ENCODE data around the gene CUBN.
"Not testable (repeated sequence)": the region's sequence is repeated elsewhere in the genome, so short reads cannot be mapped to it uniquely, and the experiment has no call there.

CUBN gene

DNA sequence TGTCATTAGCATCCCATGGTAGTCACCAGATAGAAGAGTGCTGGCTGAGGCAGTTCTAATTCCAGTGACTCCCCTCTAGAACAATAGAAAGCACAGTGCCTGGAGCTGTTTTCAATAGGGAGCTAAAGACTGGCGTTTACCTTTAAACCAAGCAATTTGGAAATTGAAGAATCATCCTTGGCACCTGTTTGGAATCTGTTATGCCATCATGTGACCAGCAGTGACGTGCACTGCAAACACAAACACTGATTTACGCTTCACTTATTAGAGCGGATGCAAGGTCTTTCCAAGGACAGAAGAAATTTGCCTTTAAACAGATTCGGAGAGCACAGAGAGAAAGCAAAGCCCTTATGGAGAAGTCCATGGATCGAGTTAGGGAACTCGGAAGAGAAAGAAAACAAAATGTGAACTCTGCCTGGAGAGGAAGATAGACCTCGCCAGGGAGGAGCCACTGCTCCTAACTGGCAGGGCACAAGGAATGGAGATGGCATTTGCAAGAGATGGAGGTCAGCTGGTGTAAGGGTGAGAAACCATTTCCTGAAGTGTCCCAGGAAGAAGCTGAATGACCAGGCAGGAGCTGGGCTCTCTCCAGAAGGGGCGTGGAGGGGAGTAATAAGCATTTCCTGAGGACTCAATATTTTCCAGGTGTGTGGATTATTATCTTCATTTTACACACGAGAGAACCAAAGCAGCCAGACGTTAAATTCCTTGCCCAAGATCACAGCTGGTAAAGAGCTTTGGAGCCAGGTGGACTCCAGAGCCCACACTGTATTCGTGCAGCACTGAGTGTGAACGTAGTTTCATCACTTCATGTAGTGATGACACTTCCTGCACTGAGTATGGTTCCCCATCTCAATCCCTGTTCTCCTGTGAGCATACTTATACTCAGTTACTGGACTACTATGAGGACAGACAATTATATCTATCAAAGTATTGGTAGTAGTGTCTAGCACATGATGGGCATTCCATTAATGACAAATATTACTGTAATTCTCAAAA lies 97.7 kb downstream of the CUBN start:
- DNase-seq, result no peak

DNA sequence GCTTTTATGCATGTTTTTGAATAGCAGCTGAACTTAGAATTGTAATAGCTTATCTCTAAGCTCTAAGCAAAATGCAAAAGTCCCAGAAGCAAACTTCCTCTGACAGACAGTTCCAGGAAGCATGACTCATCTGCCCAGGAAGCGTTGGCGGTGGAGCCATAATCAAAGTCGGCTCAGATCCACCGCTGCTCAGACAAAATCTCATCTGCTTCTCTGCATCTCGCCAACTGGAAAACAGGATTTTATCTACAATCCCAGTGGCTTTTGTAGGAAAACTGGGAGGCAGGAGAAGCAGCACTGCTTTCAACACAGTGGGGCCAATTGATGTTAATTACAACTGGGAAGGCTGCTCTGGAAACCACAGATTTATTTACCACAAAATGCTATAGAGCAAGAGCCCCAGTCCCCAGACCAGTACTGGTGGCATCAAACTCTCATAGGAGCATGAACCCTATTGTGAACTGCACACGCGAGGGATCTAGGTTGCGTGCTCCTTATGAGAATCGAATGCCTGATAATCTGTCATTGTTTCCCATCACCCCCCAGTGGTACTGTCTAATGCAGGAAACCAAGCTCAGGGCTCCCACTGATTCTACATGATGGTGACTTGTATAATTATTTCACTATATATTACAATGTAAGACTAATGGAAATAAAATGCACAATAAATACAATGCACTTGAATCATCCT lies 99.9 kb downstream of the CUBN start:
- peak; percentile 71 for DNase-seq

DNA sequence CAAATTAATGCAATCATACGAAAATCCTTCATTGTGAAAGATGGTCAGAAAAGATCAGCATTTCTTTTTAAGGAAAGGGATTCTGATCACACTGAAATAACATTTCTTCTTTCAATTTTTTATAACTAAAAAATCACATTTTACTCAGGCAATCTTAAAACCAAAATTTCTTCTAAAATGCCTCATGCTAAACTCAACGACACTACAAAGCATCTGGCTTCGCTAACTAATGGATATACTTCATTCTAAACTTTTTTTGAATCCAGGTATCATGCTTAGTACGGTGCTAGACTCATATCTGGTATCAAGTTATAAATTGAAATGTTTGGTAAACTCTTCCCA lies 100.4 kb downstream of the CUBN start:
- no peak for DNase-seq

DNA sequence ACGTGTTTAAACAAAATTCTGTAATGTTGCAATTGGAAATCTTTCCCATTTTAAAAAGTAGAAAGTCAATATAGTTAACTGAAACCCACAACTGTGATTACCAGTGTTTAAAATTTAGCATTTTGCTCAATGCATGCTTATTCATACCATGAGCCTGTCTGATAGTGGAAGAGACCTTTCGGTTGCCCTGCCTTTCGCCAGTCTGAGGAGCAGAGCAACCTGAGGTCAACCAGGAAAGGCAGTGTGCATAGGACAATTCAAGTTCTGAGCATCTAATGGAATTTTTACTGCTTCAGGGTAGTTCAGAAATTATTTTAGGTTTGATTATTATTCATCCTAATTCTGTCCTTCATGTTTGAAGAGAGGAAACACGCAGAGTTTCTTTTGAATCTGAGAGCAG lies 100.8 kb downstream of the CUBN start:
- no peak for DNase-seq

DNA sequence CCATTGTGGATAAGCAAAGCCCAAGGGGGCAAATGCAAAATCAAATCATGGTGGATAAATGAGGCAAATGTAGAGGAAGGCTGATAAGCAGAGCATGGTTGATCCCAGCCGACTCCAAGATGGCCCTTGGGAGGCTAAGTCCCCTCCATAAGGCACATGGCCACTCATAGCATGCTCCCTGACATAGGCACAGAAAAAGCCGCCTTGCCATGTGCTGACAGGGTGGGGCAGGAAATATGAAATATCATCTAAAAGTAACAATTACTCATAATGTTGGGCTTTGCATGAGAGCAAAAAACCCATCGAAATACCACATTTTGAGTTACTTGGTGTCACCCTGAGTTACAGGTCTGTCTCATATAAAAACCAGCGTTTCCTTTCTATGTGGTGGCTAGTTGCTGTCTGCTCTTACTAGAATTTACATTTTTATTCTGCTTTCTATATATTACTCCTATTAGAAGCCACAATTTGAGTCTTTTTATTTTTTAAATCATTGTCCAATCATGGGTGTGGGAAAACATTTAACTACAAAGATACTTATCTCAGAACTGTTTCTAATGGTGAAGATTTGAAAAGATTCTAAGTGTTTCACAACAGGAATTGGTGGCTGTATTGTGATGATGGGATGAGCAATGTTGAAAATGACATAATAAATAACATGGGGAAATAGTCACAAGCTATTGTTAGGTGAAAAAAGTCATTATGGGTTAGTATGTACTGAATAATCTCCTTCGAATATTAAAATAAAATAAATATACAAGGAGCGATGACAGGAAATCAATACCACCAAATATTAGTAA lies 102.7 kb downstream of the CUBN start:
- DNase-seq, result peak; percentile 62

DNA sequence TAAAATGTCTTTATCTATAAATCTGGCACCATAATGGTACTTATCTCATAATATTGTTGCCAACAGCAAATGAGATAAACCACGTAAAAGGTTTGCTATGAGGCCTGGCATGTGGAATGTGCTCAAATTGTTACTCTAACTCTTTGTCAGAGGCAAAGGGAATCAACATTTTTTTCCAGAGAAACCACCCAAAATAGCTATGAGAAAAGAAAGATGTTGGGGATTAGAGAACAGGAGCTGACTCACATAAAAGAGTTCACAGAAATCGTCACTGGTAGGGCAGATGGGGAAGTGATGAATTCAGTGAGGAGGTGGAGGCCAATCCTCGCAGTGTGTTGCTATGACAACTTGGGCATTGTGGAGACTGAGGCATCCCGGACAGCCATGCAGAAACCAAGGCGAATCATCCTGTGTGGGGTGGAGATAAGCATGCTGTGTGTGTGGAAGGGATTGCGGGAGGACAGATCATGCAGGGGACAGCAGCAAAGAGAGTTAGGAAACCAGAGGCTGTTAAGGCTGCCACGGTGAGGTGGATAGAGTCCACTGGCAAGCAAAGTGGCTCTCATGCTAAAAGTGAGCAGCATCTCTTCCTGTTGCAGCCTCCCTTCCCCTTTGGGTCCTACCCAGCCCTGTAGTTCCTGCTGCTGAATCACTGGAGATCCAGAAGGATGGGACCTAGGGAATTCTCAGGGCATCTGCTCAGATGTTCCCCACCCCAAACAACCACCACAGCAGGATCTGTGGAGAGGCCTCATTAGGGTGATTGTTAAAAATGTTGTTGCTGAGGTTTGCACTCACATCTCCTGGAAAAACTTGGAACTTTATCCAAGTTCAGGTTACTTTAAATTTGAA lies 103.9 kb downstream of the CUBN start:
- DNase-seq, result peak; percentile 52

DNA sequence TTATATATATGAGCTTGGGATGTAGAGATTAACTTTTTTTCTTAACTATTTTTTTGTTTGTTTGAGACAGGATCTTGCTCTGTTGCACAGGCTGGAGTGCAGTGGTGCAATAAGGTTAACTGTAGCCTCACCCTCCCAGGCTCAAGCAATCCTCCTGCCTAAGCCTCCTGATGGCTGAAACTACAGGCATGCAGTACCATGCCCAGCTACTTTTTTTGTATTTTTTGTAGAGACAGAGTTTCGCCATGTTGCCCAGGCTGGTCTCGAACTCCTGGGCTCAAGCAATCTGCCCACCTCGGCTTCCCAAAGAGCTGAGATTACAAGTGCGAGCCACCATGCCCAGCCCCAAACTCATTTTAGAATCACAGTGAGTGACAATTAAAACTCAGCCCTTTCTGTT lies 105.2 kb downstream of the CUBN start:
- DNase-seq, result no peak

DNA sequence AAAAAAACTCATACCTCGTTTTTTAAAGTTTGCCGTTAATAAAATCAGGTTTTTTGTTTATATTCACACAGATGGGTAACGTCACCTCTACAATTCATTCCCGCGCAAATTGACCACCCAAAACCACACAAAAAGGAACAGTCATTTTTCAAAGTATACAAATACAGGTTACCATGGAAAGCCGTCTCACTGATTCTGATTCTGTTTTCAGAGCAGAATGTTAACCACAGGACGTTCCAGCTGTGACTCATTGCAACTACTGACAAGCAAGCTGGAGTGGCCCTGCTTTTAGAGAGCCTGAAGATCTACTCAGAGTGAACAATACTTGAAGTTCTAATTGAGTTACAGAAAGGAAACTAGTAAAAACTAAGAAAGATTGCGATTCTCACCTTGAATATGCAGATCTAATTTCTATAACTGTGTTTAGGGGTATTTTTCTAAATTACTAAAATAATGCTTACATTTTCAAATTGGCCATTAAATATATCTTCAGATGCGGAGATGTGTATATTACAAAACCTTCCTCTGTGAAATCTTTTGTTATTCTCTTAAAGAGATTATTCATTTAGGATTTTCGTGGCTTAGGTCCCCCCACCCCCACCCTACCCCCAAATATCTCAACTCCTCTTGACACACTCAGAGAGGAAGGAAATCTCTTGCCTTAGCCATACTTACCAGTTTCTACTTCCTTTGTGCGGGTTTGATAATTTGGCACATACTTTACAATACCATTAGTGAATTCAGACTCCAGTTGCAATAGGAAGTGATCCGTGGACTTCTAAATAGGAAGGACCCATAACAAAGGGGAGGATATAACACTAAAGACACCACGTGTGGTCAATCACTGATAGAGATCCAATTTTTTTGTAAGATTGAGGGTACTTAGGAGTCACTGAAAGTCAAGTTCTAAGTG lies 106.0 kb downstream of the CUBN start:
- peak; percentile 76 for DNase-seq

DNA sequence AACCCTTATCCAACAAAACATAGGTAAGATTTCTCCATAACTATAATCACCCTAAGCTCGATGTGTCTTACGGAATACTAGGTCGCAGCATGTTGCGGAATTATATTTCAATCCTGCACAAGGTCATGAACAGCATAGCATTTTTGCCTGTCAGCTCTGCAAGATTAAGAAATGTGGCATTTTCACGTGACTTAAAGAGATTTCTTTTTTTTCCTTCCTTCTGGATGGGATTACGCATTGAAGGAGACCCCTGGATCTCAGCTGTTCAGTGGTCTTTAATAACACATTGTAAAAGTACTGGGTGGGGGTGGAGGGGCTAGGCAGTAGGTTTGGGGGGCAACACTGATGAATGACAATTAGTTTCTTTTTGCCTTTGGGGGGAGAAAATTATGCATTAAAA lies 106.7 kb downstream of the CUBN start:
- DNase-seq, result no peak

DNA sequence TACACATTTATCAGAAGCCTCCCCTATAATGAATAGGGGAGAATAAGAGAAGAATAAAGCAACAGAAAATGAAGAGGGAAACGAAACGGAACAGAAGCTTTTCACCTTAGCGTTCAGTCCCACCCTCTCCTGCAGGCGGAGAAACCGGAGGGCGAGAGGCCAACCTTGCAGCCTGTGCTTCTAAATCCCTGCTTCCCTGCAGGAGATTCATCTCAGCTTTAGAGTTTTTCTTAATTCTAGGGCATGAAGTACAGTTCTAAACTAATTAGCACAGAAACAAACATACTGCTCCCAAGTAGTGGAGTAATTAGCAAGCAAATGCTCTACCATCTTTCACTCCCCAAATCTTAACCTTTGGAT lies 107.2 kb downstream of the CUBN start:
- DNase-seq, result no peak

DNA sequence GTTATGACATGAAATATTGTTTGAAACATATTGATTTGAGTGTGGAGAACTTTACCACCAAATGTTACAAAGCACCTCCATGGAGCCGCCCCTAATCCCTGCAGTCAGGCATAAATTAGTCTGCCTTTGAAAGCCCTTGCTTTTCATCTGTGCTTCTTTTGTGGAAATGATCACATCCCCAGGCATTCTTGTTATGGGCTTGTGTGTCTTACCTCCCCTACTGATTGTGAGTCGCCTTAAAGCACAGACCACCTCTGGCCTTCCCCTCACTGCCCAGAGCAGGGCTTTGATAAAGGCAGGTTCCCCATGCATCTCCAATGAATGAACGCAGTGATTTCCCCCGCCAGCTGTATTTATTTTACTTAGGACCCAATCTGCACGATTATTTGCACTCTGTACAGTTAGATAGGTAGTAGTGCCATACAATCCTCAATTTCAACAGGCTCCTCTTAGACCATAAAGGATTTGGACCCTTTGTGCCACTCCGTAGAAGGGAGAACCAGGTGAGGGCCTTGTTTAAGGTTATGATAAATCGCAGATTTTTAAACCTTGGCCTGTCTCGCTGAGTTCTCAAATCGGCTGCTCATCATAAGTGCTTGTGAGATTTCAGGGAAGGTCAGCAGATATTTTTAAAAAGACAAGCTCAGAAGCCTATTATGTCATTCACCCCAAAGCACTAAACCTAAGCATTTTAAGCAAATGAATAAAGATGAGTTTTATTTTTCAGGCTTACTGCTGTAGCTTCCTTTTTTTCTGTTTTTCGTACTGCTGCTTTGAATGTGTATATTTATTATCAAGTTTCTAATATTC lies 107.8 kb downstream of the CUBN start:
- no peak for DNase-seq

DNA sequence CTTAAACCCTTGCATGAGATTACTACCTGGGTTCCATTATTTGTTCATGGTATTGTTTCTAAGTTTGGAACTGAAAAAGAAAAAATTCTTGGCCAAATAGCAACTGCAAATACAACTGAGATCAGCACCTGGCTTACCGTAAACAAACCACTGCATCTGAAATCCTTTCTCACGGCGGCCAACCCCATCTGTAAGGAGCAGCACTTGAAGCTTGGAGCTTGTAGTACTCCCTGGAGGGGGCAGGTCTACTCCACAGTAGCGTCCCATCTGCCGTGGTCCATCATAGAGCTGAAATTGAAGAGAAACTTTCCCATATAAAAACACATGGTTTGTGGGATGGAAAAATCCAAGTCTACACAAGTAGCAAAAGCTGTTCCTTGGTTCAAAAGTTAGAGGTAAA lies 109.9 kb downstream of the CUBN start:
- DNase-seq, result no peak

DNA sequence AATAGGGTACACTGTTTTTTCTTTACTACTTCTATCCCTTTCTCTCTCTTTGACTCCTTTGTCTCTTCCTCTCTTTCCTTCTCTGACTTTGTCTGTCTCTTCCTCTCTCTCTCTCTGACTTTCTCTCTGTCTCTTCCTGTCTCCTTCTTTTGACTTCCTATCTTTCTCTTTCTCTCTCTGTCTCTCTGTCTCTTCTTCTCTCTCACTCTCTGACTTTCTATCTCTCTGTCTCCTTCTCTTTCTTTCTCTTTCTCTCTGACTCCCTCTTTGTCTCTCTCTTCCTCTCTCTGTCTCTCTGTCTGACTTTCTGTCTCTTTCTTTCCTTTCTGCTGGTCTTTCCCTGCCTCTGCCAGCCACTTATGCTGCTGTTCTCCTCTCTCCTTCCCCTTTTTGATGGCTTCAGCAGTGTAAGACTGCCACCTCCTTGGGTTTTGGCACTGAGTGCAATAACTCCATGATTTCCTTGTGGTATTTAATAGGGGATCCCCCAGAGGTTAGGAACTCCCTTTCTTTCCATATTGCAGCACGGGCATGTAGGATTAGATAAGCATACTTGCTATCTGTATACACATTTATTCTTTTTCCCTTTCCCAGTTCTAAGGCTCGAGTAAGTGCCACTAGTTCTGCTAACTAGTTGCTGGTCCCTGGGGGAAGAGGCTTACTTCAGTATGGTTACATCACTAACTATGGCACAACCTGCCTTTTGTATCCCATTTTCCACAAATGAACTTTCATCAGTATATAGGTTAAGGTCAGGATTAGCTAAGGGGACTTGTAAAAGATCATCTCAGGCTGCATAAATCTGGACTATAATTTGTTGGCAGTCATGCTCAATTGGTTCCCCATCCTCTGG lies 116.3 kb downstream of the CUBN start:
- DNase-seq, result not testable (repeated sequence)

DNA sequence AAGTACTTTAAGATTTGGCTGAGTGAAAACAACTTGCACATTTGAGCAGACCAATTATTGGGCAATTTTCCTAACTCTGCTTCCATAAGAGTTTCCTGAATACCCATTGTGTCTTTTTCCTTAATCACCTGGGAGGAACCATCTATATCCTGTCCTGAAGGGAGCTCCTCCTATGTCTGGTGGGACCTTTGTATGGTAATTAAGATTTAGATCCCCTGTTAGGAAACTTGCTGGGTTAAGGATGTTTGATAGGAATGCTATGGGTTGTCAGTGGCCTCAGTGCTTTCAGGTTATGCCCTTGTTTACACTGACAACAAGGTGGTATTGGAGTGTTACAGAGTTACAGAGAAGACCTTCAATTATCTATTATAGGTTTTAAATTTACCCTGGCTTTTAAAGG lies 116.9 kb downstream of the CUBN start:
- not testable (repeated sequence) for DNase-seq

DNA sequence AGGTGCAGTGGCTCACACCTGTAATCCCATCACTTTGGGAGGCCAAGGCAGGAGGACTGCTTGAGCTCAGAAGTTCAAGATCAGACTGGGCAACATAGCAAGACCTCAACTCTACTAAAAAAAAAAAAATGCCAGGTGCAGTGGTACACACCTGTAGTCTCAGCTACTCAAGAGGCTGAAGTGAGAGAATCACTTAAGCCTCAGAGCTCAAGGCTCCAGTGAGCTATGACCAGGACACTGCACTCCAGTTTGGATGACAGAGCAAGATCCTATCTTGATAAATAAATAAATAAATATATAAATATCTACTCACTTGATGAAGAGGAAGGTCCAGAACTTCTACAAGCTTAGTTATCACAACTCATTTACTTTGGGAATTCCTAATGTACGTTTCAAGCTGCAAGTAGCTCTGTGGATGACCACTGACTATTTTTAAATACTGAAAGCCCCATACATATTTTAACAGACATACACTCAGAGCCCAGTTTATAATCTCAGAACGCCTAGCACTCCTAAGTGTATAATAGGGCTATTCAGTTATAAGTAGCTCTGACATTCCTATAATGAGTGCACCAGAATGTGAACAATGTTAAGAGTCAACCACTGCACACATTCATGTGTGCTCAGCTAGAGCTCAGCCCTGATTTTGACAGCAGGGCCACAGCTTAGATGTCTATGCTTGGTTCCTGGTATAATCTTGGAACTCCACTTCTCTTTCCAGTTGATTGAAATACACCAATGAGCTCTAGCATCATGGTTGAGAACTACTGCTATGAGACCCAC lies 119.1 kb downstream of the CUBN start:
- DNase-seq, result no peak

DNA sequence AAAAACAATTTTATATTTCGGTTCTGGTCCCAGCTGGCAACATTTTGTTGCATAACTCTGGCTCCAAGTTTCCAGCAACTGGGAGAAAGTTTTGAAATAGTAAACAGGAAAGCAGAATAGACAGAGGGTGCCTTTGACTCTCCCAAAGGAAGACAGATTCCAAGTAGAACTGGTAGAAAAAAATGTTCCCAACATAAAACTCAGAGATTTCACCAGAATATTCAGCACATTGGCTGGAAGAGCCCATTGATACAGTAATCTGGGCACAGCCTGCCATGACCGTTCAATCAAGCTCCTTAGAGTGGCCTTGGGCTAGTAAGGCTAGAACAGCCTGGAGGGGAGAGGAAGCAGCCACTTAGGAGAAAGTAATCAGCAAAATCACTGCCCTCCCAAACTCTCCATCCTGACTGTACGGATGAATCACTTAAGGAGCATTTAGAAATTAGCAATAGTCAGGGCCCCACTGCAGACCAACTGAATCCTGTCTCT lies 120.4 kb downstream of the CUBN start:
- DNase-seq, result no peak

DNA sequence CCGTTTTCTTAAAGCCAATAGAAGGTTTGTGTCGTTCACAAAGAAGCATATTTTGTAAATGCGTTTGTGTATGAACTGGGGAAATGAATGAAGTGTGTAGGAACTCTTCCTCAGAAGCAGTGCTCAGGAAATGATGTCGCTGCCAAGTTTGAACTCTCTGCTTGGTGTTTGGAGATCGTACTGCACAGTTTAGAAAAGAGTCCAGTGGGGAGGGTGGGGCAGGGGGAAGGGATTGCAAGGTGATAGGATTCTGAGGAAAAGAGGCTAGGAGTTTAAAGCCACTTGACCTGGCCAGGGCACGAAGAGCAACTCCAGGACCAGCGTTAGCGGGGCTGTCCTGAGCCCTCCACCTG lies 122.2 kb downstream of the CUBN start:
- no peak for DNase-seq

DNA sequence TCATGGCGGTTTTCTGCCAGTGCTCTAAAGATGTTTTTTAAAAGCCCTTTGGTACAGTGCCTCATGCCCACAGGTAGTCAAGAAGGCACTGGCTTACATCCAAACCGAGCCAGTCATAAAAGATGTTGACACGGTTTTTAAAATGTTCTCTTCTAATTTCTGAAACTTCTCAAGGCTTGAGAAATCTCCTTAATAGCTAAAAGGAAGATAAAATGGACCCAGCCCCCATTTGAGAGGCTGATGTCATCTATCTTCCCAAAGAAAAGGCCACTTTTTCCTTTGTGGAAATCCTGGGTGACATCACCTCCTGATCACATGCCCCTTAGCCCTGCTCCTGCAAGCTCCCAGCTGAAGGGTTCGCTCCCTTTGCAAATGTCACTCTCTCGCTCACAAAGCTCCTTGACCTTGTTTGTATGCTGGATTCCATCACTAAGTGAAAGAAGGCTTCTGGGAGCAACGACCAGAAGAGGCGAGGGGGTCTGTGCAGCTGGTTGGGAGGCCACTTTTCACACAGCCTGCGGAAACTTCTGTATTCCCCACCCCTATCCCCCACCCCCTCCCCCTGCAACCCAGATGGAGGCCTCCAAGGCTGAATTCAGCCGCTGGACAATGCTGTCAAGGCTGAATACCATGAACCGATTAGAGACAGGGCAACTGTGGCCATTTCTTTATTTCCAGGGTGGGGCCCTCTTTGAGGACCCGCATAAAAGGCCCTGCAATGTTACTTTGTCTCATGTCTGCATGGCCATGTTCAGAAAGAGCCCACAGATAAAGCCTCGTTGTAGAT lies 122.8 kb downstream of the CUBN start:
- DNase-seq, result no peak
